HG02981 (cell line): ENCODE measurements around the gene EHD1.

Source experiments
- ATAC-seq: cut with Tn5 transposase; IDR thresholded peaks from one replicate; pipeline ENCODE4 v1.9.1; 2021; ENCODE audit warnings: mild to moderate bottlenecking, moderate library complexity; ENCODE audit not compliant: unreplicated experiment

The EHD1 gene

DNA sequence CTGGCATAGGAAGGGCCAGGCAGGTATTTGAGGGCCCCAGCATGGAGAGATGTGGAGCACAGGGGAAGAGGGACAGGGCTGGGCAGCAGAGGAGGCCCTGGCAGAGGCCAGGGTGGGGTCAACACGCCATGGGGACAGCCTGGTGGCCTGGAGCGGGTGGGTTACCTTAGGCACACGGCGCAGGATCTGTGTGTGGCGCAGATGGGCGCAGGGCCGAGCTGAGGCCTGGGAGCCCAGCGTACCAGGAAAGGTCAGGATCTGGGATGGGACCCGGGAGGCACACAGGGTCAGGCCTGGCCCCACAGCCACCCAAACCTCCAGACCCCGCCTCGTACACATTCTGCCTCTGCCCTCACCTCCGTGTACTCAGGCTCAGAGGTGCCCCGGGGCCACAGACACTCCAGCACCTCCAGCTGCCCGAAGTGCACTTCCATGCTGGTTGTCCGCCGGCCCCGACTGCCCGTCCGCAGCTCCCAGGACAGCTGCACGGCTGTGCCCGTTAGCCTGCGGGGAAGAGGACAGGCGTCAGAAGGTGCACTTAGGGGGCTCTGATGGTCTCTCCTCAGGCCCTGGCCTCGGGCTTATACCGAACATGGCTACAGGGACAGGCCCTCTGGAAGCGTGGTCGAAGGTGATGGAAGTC lies 32.2 kb upstream of the EHD1 start:
- ATAC-seq, result no peak

DNA sequence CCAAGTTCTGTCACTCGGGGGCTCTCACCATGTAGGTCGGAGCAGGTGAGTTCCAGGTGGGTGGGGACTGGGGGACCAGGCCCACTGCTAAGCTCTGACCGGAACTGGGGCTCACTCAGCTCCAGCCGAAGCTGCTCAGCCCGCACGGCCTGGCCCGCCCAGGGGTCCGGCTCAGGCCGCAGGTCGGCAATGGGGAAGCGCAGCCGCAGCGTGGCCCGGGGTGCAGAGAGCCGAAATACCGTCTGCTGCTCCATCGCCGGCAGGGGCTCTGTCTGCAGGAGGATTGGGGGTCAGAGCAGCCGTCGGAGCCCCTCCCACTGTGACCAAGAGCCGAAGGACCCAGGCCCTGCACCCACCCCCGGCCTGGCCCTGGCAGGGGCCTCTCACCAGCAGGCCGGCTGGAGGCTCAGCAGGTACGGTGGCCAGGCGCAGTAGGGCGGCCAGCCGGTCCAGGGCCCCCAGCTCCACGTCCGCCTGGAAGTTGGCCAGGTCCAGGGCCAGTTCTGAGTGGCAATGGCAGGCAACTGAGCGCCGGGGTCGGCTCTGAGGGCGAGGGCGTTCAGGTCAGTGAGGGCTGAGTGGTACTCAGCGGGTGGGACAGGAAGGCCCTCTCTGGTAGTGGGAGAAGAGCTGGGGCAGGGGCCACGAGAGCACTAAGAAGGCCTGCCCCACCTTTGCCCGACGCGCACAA lies 31.4 kb upstream of the EHD1 start:
- no peak for ATAC-seq

DNA sequence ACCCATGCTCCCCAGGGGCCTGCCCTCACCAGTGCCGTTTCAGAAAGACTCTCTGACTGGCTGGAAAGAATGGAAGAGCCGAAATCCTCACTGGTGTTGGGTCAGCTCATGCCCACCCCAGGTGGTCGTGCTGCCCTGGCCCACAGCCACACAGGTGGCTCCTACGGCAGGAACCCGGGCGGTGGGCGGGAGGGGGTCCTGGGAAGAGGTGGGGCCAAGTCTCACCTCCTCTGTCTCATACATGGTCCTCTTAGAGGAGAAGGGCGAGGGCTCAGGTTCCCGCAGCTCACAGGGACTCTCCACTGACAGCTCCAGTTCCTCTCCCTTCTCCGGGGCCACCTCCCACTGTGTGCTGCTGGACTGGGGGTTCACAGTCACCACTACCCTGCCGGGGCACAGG lies 30.3 kb upstream of the EHD1 start:
- ATAC-seq, result no peak

DNA sequence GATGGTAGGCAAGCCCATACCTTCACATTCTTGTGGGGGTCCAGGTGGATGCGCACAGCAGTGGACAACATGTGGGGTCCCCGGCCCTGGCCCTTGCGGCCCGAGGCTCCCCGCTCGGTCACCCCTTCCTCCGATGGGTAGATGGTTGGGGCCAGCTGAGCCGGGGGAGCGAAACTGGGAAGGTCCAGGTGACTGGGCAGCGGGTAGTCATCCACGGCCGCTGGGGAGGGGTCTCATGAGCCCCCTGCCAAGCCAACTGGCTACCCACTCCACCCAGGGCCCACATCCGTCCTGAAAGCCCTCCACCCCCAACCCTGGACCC lies 27.9 kb upstream of the EHD1 start:
- ATAC-seq, result no peak

DNA sequence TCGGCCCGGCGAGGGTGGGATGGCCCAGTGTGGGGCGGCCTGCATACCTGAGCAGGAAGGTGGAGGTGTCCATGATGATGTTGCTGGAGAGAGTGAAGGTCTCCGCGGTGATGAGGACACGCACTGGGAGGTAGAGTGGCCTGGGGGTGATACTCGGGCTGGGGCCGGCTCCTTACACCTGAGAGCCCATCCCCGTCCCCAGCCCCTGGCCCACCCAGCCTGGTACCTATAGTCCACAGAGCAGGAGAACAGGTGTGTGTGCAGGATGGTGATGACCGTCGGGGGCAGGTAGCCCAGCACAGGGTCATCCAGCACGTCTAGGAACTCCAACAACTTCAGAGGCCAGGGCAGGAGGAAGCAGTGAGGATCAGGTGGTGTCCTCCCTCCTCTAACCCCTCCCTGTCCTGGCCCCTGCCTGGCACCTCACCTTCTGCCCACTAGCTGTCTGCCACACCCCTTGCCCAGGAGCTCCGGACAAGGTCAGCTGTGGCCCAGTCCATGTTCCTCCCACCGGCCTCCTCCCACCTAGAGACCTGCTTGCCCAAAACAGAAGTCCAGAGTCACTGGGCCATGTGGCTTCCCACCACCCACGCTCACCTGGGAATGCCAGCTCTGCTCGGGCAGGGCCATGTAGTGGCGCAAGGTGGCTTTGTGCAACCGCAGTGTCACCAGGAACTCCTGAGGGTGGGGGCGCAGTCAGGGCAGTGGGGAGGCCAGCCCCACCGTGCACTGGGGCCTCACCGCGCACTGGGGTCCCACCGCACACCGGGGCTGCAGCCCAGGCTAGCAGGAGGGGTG lies 27.3 kb upstream of the EHD1 start:
- no peak for ATAC-seq

DNA sequence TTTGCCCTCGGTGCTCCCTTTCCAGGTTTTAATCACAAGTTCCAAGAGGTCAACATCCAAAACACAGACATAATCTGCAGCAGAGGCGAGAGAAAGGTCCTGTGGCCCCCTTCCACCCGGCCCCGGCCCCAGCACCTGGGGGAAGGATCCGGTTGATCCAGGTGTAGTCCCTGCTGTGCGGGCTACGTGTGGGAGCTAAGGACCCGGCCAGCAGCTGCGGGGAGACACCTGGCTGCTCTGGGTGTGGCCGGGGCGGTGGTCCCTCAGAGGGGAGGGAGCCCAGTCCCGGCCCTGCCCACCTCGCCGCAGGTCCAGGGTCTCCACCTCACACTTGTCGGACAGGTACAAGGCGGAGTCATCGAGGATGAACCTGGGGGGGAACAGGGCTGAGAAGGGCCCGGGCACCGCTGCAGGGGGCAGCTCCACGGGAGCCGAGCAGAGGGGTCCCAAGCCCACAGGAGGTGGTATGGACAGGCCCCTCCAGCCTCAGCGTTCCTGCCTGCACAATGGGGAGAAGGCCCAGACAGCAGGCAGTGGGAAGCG lies 24.9 kb upstream of the EHD1 start:
- no peak for ATAC-seq

DNA sequence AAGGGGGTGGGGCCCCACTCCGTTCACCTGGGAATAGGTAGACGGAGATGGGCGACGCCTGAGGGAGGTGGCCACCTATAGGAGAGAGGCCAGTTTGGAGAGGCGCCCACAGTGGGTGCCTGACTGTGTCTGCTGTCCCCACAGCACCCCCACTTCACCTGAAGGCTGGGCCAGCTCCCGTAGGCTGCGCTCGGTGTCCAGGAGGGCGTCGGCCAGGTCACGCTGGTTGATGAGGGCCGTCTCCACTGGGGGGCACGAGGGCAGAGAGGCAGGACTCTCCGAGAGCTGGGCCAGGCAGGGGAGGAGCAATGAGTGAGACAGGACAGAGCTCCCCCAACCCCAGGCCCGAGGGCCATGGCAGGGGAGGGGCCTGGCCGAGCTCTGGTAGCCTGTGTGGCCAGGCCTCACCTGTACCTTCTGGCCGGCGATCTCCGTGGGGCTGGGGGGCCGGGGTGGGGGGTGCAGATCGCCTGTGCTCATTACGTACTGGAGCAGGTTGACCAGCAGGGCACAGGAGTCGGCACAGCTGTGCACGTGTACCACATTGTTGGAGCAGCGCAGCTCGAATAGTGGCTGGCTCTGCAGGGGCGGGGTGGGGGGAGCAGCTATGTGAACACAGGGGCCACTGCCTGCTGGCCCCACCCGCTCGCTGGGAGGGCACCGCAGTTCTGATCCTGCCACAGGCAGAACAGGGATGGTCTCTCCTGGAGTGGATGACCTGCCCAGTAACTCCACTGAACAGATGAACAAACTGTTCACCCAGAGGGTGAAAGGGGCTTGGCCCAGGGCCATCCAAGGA lies 23.9 kb upstream of the EHD1 start:
- no peak for ATAC-seq

DNA sequence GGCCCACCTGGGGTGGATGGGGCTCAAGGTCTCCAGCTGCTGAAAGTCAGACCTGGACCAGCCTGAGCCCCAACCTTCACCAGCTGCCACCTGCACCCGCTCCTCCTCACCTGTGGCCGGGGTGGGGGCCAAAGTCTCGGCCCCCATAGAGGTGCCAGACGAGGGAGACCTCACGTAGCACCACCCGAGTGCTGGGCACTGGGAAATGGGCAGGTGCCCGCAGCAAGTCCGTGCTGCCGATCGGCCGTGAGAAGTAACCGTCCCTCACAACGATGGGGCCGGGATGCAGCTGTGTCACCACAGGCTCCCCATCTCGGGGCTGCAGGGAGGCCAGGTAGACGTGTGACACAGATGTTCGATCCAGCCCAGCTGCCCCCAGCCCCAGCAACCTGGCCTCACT lies 22.4 kb upstream of the EHD1 start:
- no peak for ATAC-seq

DNA sequence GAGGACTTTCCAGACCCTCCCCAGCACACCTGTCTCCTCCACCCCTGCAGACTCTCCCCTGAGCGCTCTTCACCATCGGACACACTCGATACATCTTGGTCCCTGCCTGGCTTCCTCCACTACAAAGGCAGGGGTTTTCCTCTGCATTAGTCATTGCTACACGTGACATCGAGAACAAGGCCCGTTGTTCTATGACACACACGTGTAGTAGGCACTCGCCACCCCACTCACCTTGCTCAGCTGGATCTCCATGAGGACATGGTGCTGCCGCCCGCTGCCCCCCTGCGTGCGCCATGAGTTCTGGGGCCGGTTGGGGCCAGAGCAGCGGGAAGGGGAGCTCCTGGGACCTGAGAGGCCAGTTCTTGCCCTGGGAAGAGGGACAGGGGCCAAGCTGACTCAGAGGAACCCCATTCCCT lies 21.9 kb upstream of the EHD1 start:
- no peak for ATAC-seq

DNA sequence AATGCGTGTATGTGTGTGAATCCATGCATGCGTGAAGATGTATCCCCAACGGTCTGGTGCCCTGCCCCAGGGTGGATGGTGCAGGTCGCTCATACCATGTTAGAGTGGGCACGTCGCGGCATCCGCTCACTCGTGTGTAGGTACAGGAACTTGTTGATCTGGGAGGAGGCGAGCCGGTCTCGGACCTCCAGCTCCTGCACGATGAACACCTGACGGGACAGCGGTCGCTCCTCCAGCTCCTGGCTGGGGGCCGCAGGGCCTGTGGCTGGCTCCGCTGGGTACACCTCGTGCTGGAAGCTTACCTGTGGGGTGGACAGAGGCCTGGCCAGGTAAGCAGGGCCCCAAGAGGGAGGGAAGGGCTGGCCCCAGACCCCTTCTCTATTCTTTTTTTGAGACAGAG lies 20.1 kb upstream of the EHD1 start:
- no peak for ATAC-seq

DNA sequence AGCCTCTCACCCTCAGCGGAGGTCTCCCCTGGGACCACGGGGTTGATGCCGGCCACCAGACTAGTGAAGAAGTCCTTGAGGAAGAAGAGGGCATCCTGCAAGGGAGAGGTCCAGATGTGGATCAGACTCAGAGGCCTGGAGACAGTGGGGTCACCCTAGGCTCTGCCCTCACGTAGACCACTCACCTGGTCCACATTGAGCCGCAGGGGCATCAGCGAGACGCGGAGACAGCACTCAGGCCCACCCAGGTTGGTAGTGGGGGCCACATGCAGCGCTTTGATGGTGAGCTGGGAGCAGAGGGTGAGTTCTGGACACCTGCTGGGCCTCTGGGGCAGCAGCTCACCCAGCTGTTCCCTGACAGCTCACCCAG lies 19.6 kb upstream of the EHD1 start:
- ATAC-seq, result no peak

DNA sequence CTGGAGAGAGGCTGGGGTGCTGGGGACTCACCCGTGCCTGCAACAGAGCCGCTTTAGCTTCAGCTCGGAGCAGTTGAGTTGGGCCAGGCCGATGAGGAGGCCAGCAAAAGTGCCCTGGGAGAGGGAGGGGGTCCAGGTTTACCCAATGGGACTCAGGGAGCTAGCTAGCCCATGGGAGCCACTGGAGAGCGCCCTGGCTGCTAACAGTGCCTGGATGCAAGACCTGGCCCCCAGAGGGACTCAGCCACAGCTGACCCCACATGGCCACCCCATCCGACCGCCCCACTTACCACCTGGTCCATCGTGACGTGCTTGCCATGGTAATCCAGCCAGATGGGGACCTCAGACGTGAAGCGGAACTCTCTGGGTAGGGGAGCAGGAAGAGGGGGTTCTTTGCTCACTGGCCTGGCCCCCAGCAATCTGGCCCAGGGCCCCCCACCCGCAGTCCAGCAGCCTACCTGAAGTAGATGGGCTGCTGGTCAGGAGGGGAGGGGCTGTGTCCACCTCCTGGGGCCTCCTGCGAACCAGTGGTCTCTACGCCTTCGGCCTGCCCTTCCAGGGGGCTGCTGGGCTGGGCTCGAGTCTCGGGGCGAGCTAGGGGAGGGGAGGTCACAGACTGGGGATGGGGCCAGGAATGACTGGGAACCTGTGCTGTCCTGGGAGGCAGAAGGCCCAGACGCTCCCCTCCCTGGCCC lies 19.1 kb upstream of the EHD1 start:
- no peak for ATAC-seq

DNA sequence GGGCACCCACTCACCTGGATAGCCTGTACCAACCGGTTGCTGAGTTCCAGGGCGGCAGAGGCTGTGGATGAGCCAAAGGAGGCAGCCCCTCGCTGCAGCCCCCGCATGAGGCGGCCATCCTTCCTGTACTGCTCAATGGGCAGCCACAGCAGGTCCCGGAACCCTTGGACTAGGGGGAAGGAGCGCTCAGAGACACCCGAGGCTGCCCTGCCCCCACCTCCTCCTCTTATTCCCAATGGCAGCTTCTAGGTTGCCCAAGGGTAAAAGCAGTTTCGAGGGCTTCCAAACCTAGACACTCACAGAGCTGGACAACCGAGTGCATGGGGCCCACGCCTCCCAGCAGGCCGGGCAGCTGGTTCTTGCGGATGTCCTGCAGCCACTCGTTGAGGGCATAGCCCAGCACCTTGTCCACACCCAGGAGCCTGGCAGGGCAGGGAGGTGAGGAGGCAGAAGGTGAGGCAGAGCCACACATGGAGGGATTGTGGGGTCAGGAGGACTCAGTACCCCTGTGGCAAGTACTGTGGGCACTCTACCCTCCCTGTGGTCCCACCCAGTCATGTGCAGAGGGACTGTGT lies 18.1 kb upstream of the EHD1 start:
- ATAC-seq, result no peak

DNA sequence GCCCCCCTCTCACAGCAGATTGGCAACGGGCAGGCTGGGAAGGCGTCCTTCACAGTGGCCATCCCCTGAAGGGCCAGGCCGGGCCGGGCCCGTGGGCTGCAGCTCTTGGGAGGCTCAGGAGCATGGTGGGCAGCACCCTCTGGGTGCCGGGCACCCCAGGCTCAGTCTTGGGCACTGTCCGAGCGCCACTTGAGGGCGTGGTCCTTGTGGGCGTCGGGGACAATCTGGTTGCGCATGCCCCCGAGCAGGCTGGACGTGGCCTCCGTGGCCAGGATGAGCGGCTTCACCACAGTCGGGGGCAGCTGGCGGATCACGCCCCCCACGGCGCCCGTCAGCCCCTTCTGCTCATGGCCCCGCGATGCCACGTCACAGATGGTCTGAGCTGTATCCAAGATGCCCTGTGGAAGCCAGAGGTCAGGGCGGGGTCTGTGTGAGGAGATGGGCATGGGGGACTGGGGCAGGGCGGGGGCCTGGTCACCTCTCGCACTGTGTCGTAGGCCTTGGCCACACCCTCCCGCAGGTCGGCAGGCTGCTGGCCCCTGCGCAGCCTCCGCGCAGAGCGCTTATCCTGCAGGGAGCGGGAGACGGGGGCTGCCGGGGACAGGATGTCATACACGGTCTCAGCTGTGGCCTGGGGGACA lies 16.5 kb upstream of the EHD1 start:
- no peak for ATAC-seq

DNA sequence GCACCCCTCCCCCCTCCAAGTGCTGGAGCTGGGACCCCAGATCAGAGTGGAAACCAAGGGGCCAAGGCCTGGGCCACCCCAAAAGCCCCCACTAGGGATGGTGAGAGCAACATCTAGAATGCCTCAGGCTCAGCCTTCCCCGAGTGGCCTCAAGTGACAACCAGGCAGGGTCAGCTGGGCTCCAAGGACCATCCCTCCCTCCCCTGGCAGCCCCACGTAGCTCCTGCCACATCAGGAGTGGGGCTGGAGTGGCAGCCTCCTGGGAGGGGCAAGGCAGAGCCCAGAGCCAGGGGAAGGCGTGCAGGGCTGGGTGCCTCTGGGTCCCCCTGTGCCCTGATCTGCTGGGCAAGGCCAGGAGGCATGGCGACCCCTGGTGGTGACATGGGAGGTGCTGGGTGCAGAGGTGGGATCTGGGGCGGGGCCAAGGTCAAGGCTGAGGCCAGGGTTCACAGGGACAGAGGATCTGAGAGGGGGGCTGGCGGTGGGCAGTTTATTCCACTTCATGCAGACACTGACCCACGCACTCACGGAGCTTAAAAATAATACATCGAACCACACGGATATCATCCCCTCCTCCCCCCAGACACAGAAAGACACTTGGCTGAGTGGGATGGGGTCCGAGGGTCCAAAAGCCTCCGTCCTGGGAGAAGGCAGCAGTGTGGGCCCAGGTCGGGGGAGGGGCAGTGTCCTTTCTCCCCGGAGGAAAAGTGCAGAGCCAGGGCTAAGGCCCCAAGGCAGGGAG lies 15.8 kb upstream of the EHD1 start:
- ATAC-seq, result no peak

DNA sequence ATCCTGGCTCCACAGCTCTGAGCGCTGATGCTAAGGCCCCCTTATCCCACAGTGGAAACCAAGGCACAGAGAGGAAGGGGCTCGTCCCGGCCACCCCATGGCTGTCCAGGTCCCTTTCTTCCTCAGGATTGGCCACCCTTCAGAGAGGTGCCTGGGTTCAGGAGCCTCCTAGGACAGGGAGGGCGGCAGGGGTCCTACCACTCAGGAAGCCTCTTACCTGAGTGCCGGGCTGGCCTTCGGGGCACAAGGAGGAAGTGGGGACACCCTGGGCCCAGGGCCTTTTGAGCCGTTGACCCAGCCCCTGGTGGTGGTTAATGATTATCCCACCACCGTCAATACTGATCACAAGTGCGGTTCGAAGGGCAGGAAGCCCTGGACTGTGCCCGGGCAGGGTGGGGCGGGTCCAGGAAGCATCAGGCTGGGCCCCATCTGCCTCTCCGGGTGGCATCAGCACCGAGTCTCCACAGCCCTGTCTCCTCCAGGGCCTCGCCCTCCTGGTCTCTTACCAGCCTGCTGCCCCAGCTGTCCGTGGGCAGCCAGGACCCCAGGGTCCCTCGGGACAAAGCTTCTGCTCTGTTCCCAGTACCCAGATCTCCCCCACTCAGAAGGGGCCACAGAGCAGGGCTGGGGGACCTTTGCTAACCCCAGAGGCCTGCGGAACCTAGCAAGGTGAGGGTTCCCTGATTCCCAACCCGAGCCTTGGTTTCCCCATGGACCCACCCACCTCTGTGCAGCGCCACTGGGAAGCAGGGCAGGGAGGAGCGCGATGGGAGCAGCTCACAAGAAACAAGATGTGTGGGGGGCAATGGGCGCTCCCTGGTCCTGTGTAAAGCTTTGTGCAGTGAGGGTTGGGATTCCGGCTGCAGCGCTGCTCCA lies 15.0 kb upstream of the EHD1 start:
- ATAC-seq, result no peak

DNA sequence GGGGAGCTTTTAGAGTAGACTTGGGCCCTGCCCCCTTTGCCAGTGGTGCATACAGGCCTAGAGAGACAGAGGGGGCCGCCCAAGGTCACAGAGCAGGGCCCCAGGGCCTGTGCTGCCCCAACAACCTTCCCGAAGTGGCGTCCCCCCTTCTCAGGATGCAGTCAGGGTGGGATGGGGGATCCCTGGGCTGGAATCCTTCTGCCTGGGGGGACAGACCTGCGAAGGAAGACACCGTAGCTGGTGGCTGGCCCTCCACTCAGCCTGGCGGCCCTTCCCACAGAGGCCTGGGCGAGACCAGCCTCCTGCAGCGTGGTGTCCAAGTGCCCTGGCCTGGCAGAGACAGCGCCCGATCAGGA lies 14.4 kb upstream of the EHD1 start:
- ATAC-seq, result no peak

DNA sequence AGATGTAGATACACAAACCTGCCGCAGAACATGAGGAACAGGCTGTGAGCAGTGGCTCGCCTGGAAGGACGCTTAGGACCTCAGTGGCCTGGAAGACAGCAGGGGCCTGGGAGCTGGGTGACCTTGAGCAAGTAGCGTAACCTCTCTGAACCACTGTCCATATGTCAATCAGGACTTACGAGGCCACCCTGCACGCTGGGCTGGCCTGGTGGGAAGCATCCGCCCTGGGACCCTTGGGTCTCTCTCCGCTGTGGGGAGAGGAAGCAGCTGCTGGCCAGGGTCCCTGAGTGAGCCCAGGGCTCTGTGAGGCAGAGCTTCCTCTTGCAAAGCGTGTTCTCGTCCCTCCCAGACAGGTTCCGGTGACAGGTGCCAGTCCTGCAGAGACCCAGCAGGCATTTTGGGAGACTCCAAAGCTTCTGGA lies 14.0 kb upstream of the EHD1 start:
- ATAC-seq, result no peak
